H9 (cell line): ENCODE data around the gene TMEM86B. TPM values are rescaled to one million over a fixed set of nuclear protein-coding genes. Genes with fewer than 3 reads are reported as not detected.

ENCODE experiments used
- DNase-seq: peaks from one replicate; pipeline ENCODE4 v3.0.0-alpha.2; 2017
- H2AFZ ChIP-seq: one replicate; pipeline ENCODE4 v1.6.1; 2013; ENCODE audit warnings: mild to moderate bottlenecking, low read length, control low read depth, moderate library complexity
- H2AK5ac ChIP-seq: 2 replicates; pipeline ENCODE4 v1.6.1; 2013; ENCODE audit warnings: low read length, control low read depth, mixed read lengths; ENCODE audit not compliant: insufficient read length
- H2BK120ac ChIP-seq: one replicate; pipeline ENCODE4 v1.6.1; 2013; ENCODE audit warnings: low read depth, mild to moderate bottlenecking, low read length, control low read depth, inconsistent platforms; ENCODE audit not compliant: poor library complexity, severe bottlenecking
- H2BK12ac ChIP-seq: 2 replicates; pipeline ENCODE4 v1.6.1; 2013; ENCODE audit warnings: low read length, control low read depth, mixed read lengths, low read depth; ENCODE audit not compliant: insufficient read length
- H2BK15ac ChIP-seq: 2 replicates; pipeline ENCODE4 v1.6.1; 2013; ENCODE audit warnings: low read depth, low read length, control low read depth
- H2BK20ac ChIP-seq: one replicate; pipeline ENCODE4 v1.6.1; 2013; ENCODE audit warnings: low read depth, mild to moderate bottlenecking, low read length, control low read depth, inconsistent platforms; ENCODE audit not compliant: poor library complexity, severe bottlenecking
- H2BK5ac ChIP-seq: 2 replicates; pipeline ENCODE4 v1.6.1; 2013; ENCODE audit warnings: low read length, control low read depth, mixed read lengths; ENCODE audit not compliant: insufficient read length
- H3K14ac ChIP-seq: 2 replicates; pipeline ENCODE4 v1.6.1; 2013; ENCODE audit warnings: low read length, control low read depth; ENCODE audit not compliant: insufficient read depth
- H3K18ac ChIP-seq: 2 replicates; pipeline ENCODE4 v1.6.1; 2013; ENCODE audit warnings: low read depth, mild to moderate bottlenecking, mixed read lengths, low read length, control low read depth; ENCODE audit not compliant: insufficient read length
- H3K23ac ChIP-seq: 2 replicates; pipeline ENCODE4 v1.6.1; 2013; ENCODE audit warnings: low read length, control low read depth, mixed read lengths, low read depth; ENCODE audit not compliant: insufficient read length
- H3K23me2 ChIP-seq: 2 replicates; pipeline ENCODE4 v1.6.1; 2013; ENCODE audit warnings: low read depth, mild to moderate bottlenecking, mixed read lengths, low read length, control low read depth; ENCODE audit not compliant: insufficient read length, poor library complexity, severe bottlenecking
- H3K27ac ChIP-seq: 2 replicates; pipeline ENCODE4 v1.5.1; 2013; ENCODE audit warnings: low read length, control low read depth, mixed read lengths, low read depth; ENCODE audit not compliant: insufficient read length
- H3K27me3 ChIP-seq: 2 replicates; pipeline ENCODE4 v1.6.1; 2013; ENCODE audit warnings: low read length, control low read depth, inconsistent platforms; ENCODE audit not compliant: insufficient read depth
- H3K4ac ChIP-seq: 2 replicates; pipeline ENCODE4 v1.6.1; 2013; ENCODE audit warnings: low read depth, mild to moderate bottlenecking, control low read depth, inconsistent platforms, low read length, moderate library complexity
- H3K4me1 ChIP-seq: 2 replicates; pipeline ENCODE4 v1.6.1; 2013; ENCODE audit warnings: low read length, control low read depth, inconsistent platforms; ENCODE audit not compliant: insufficient read depth
- H3K4me2 ChIP-seq: 2 replicates; pipeline ENCODE4 v1.6.1; 2013; ENCODE audit warnings: low read length, control low read depth, mixed read lengths; ENCODE audit not compliant: insufficient read length, insufficient read depth
- H3K56ac ChIP-seq: 2 replicates; pipeline ENCODE4 v1.6.1; 2013; ENCODE audit warnings: low read depth, mild to moderate bottlenecking, mixed read lengths, low read length, control low read depth; ENCODE audit not compliant: insufficient read length
- H3K79me1 ChIP-seq: 2 replicates; pipeline ENCODE4 v1.6.1; 2013; ENCODE audit warnings: low read depth, mild to moderate bottlenecking, moderate library complexity, low read length, control low read depth, inconsistent platforms; ENCODE audit not compliant: insufficient read depth, poor library complexity, severe bottlenecking
- H3K79me2 ChIP-seq: 2 replicates; pipeline ENCODE4 v1.6.1; 2013; ENCODE audit warnings: low read length, control low read depth, inconsistent platforms; ENCODE audit not compliant: insufficient read depth
- H3K9ac ChIP-seq: 2 replicates; pipeline ENCODE4 v1.6.1; 2013; ENCODE audit warnings: low read length, control low read depth, mixed read lengths; ENCODE audit not compliant: insufficient read length; ENCODE audit errors: extremely low read depth
- H3K9me3 ChIP-seq: one replicate; pipeline ENCODE4 v1.6.1; 2013; ENCODE audit warnings: low read depth, low read length, inconsistent platforms; ENCODE audit not compliant: control insufficient read depth
- H3T11ph ChIP-seq: one replicate; pipeline ENCODE4 v1.6.1; 2013; ENCODE audit warnings: mild to moderate bottlenecking, low read length, control low read depth, inconsistent platforms
- H4K20me1 ChIP-seq: one replicate; pipeline ENCODE4 v1.6.1; 2013; ENCODE audit not compliant: control insufficient read depth, insufficient read length, insufficient read depth
- H4K5ac ChIP-seq: 2 replicates; pipeline ENCODE4 v1.6.1; 2013; ENCODE audit warnings: low read depth, mild to moderate bottlenecking, mixed read lengths, low read length, control low read depth; ENCODE audit not compliant: insufficient read length
- H4K8ac ChIP-seq: replicated peaks from 2 replicates; pipeline ENCODE4 v1.6.1; 2013; ENCODE audit warnings: low read length, control low read depth, mixed read lengths, low read depth; ENCODE audit not compliant: insufficient read length
- H4K91ac ChIP-seq: 2 replicates; pipeline ENCODE4 v1.6.1; 2013; ENCODE audit warnings: low read depth, mild to moderate bottlenecking, moderate library complexity, mixed read lengths, low read length, control low read depth; ENCODE audit not compliant: insufficient read length
- H3K27ac Mint-ChIP-seq, 3 experiments: 2 replicates in 2 of 3; 3 replicates in 1 of 3; pipeline ENCODE4 v1.8.0; 2020 to 2021; ENCODE audit warnings: mixed read lengths in 3 of 3, mild to moderate bottlenecking in 1 of 3, moderate library complexity in 1 of 3
- H3K27me3 Mint-ChIP-seq: 2 replicates; pipeline ENCODE4 v1.8.0; 2021; ENCODE audit warnings: low read depth, mild to moderate bottlenecking, moderate library complexity, mixed read lengths
- H3K36me3 Mint-ChIP-seq, 3 experiments: 2 replicates in 2 of 3; 3 replicates in 1 of 3; pipeline ENCODE4 v1.8.0; 2020 to 2021; ENCODE audit warnings: low read depth in 3 of 3, mixed read lengths in 3 of 3; ENCODE audit not compliant: insufficient read depth in 1 of 3
- H3K4me1 Mint-ChIP-seq, 2 experiments: 2 replicates each; pipeline ENCODE4 v1.8.0; 2020; ENCODE audit warnings: mixed read lengths in 2 of 2
- H3K4me3 Mint-ChIP-seq, 2 experiments: 2 replicates in 1 of 2; 3 replicates in 1 of 2; pipeline ENCODE4 v1.8.0; 2020 to 2021; ENCODE audit warnings: mild to moderate bottlenecking in 2 of 2, mixed read lengths in 2 of 2, moderate library complexity in 1 of 2
- H3K9me3 Mint-ChIP-seq, 2 experiments: 2 replicates in 1 of 2; 3 replicates in 1 of 2; pipeline ENCODE4 v1.8.0; 2020; ENCODE audit warnings: mild to moderate bottlenecking in 2 of 2, mixed read lengths in 2 of 2, moderate library complexity in 1 of 2
- WGBS: extraction: QIAGEN DNeasy Blood & Tissue Kit; methylation state at CpG from one replicate; pipeline ENCODE4 v1.1.7; 2013; ENCODE audit warnings: missing lambda C conversion rate, low lambda C conversion rate, mixed read lengths; ENCODE audit not compliant: insufficient read length; ENCODE audit errors: extremely low coverage; 5-methylcytosine and 5-hydroxymethylcytosine counted together
- total RNA-seq: library from RNA; stranded (reverse); gene quantifications from 2 replicates; pipeline ENCODE4 v1.2.1, GENCODE V29; 2021
- TF ChIP-seq, protein P1 (sequence below): fragments of 200-600 bp; sonication (generic); conservative IDR thresholded peaks from 3 replicates; pipeline ENCODE4 v1.8.0; 2021; ENCODE audit warnings: antibody characterized with exemption, mild to moderate bottlenecking

TMEM86B gene
- total RNA-seq, 1 experiment from 2014 or later, result 4.5 TPM

DNA sequence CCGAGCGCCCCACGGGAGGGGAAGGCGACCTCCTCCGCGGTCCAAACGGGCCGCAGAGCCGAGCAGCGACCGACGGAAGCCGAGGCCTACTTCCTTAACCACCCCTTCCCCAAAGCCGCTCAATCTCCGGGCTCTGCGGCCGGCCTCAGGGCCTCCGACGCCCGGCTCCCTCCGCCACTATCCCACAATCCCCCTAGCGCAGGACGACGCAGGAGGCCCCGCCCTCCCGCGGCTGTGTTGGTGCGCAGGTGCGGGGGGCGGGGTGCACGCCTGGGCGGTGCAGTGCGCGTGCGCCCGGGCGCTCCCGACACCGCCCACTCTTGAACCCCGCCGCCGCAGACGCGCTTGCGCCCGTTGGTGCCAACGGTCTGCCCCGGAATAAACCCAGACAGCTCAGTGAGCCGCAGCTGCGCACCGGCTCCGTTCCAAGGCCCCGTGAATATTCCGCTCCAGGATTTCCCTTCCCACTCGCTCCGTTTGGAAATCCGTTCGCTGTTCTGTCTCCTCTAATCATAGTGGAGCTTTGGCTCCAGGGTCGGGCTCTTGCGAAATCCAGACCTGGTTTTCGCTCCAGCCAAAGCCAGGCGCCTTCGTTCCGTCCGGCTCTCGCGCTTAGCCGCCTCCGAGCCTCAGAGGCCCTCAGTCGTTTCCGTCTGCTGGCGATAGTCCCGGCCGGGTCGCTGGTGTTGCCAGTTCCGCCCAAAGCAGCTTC is 30.4 kb upstream of the TMEM86B start, which contains the start of gene PPP6R1:
TSS of gene PPP6R1 (minus strand) at position 190 of the 712 bp plus-strand sequence. CDS start 11,914 bp downstream, outside the sequence.
- Histone ChIP-seq H2BK120ac (no peak within 1 kb of the TSS), H3K79me2 (peaks cover 37% of the 10 kb centered on the region; the same call in 1 of the 2 replicates)

More for the DNA sequence above, 30.4 kb upstream of the TMEM86B start, which contains the start of gene PPP6R1:
- H2AK5ac ChIP-seq, result no peak within 1 kb of the TSS
- H3K9me3 Mint-ChIP-seq, result no peaks in the 10 kb centered on the region
- no peak within 1 kb of the TSS for H3K4ac ChIP-seq
- peaks cover 10% of the 10 kb centered on the region; the same call in 1 of the 2 replicates for H3K4me1 ChIP-seq
- peak within 1 kb of the TSS; percentile 47 for H3K14ac ChIP-seq
- H3K27me3 Mint-ChIP-seq, result no peaks in the 10 kb centered on the region; the same call in 1 of the 2 replicates
- peaks cover 3% of the 10 kb centered on the region for H4K20me1 ChIP-seq
- no peaks in the 10 kb centered on the region for H3K27me3 ChIP-seq
- peaks cover 38 to 50% of the 10 kb centered on the region in 2 experiments for H3K4me1 Mint-ChIP-seq
- no peak within 1 kb of the TSS for H2BK12ac ChIP-seq
- WGBS, result no CpG with 5 or more reads among the region's 76 CpGs
- H3K27ac ChIP-seq, result peak within 1 kb of the TSS; percentile 22
- H3K56ac ChIP-seq, result no peak within 1 kb of the TSS
- DNase-seq, result peak; percentile 95
- no peak within 1 kb of the TSS for H3T11ph ChIP-seq
- TF ChIP-seq, protein P1, sequence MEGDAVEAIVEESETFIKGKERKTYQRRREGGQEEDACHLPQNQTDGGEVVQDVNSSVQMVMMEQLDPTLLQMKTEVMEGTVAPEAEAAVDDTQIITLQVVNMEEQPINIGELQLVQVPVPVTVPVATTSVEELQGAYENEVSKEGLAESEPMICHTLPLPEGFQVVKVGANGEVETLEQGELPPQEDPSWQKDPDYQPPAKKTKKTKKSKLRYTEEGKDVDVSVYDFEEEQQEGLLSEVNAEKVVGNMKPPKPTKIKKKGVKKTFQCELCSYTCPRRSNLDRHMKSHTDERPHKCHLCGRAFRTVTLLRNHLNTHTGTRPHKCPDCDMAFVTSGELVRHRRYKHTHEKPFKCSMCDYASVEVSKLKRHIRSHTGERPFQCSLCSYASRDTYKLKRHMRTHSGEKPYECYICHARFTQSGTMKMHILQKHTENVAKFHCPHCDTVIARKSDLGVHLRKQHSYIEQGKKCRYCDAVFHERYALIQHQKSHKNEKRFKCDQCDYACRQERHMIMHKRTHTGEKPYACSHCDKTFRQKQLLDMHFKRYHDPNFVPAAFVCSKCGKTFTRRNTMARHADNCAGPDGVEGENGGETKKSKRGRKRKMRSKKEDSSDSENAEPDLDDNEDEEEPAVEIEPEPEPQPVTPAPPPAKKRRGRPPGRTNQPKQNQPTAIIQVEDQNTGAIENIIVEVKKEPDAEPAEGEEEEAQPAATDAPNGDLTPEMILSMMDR, result no peak
- no peak within 1 kb of the TSS for H4K91ac ChIP-seq
- peaks cover 5 to 10% (median 9%) of the 10 kb centered on the region in 3 experiments for H3K36me3 Mint-ChIP-seq
- H3K18ac ChIP-seq, result peak within 1 kb of the TSS; percentile 11
- H2AFZ ChIP-seq, result no peak within 1 kb of the TSS
- H2BK5ac ChIP-seq, result no peak within 1 kb of the TSS
- H4K8ac ChIP-seq, result no peak within 1 kb of the TSS
- peaks cover 9% of the 10 kb centered on the region for H3K23me2 ChIP-seq
- no peak within 1 kb of the TSS for H4K5ac ChIP-seq
- peak within 1 kb of the TSS; percentile 79 for H3K9ac ChIP-seq
- H2BK20ac ChIP-seq, result no peak within 1 kb of the TSS
- H2BK15ac ChIP-seq, result no peak within 1 kb of the TSS
- peaks cover 16% of the 10 kb centered on the region for H3K79me1 ChIP-seq
- H3K27ac Mint-ChIP-seq, result peak within 1 kb of the TSS; percentile 97 to 99 (median 99)
- H3K4me3 Mint-ChIP-seq, result peak within 1 kb of the TSS; percentile 97 to 99
- no peaks in the 10 kb centered on the region for H3K9me3 ChIP-seq
- peak within 1 kb of the TSS; percentile 80 for H3K4me2 ChIP-seq
- H3K23ac ChIP-seq, result no peak within 1 kb of the TSS
